Measurements from ENCODE around the gene JAZF1. TPM values are rescaled to one million over a fixed set of nuclear protein-coding genes. Genes with fewer than 3 reads are reported as not detected.
A peak's percentile ranks its signal among the peaks of the same experiment; 100 is the strongest.

The JAZF1 gene
- total and polyA plus RNA-seq, 11 donors: 10.3 to 46.2 (median 26.8) TPM

DNA sequence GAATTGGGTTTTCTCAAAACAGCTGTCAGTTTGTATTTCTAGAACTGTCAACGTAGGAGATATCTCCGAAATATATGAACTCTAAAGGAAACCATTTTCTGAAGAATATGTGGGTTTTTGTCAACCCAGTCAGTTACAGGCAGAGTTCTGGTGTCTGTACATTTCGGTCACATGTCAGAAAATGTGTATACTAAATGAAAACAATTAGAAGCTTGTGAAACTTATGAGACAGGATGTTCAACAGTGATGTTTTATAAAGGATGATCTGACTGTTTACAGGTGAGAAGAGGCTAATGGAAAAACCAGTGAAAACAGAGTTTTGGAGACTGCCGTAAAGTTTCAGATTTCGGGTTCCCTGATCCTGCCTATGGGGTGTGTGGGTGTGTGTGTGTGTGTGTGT is 6.2 kb downstream of the JAZF1 start:
- H3K4me3 ChIP-seq: no peak overlapping the region
- intact Hi-C loops (cut with DNase I): loop anchor here in 1 of 10 donors (10.0 kb wide), 1 partner anchor 70 kb away; no protein-coding TSS in a partner anchor
- no peaks in the 10 kb centered on the region for H3K36me3 ChIP-seq
- ATAC-seq: no peak
- 85 to 91% (median 89%) methylated on average over 5 of the region's 5 CpGs for WGBS, 4 donors
- H3K4me1 ChIP-seq: peaks cover 0 to 75% (median 34%) of the 10 kb centered on the region in 12 donors
- no peaks in the 10 kb centered on the region for H3K27me3 ChIP-seq
- DNase-seq: no peak
- peak overlapping the region in 9 of 12 donors; percentile 32 to 94 (median 67) for H3K27ac ChIP-seq
- TF ChIP-seq CTCF (IDR thresholded peaks at IDR 0.05) (no peak), POLR2A (IDR thresholded peaks at IDR 0.05) (no peak)
- H3K9me3 ChIP-seq: no peaks in the 10 kb centered on the region

- TF ChIP-seq CTCF (IDR thresholded peaks at IDR 0.05): no peak
- TF ChIP-seq POLR2A (IDR thresholded peaks at IDR 0.05): no peak
- H3K27me3 ChIP-seq: no peaks in the 10 kb centered on the region
- DNase-seq: peak in 3 of 5 donors; percentile 27 to 64 (median 58)
- 22 to 51% (median 39%) methylated on average over 1 of the region's 1 CpG for WGBS, 4 donors
- H3K4me1 ChIP-seq: peaks cover 0 to 75% (median 32%) of the 10 kb centered on the region in 12 donors
- peak; percentile 79 to 89 (median 82) for ATAC-seq
- H3K36me3 ChIP-seq: no peaks in the 10 kb centered on the region
- H3K27ac ChIP-seq: peak overlapping the region in 9 of 12 donors; percentile 32 to 94 (median 67)
- H3K4me3 ChIP-seq: no peak overlapping the region
- H3K9me3 ChIP-seq: no peaks in the 10 kb centered on the region
- intact Hi-C loops (cut with DNase I): loop anchor here in 1 of 10 donors (10.0 kb wide), 1 partner anchor 69 kb away; no protein-coding TSS in a partner anchor
Observed at GRCh38 chr7:28173531-28173930, 7.1 kb downstream of the JAZF1 start.

- Histone ChIP-seq H3K27ac (peak overlapping the region in 7 of 12 donors; percentile 13 to 78 (median 67)), H3K36me3 (no peaks in the 10 kb centered on the region), H3K27me3 (no peaks in the 10 kb centered on the region), H3K4me1 (peaks cover 0 to 72% (median 29%) of the 10 kb centered on the region in 12 donors), H3K9me3 (no peaks in the 10 kb centered on the region), H3K4me3 (no peak overlapping the region)
- no peak for DNase-seq
- no peak for ATAC-seq
- 85 to 89% (median 87%) methylated on average over 3 of the region's 3 CpGs for WGBS, 4 donors
- no peak for TF ChIP-seq CTCF (IDR thresholded peaks at IDR 0.05)
- TF ChIP-seq POLR2A (IDR thresholded peaks at IDR 0.05): no peak
- intact Hi-C loops (cut with DNase I): loop anchor here in 1 of 10 donors (10.0 kb wide), 1 partner anchor 68 kb away; no protein-coding TSS in a partner anchor
Observed at GRCh38 chr7:28172958-28173357, 7.6 kb downstream of the JAZF1 start.

DNA sequence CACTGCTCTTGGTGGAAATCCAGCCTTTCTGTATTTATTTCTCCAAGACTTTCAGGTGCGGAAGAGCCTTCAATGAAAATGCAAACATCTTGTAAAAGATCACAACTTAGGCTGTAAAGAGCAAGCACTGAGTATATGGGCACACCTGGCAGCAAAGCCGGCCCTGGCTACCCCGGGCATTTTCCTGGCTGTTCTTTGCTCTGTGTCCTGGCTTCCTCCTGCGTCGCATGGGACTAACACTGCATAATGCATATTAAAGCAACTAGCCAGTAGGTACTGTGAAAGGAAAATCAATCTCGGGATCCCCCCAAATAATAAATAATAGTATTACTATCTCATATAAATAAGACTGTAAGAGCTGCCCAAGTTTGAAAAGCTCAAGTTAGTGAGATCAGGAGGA is 9.9 kb downstream of the JAZF1 start:
- ATAC-seq (peak in 2 of 4 donors; percentile 43 to 59), DNase-seq (no peak)
- Histone ChIP-seq H3K27ac (peak overlapping the region in 2 of 12 donors; percentile 4 to 25), H3K36me3 (no peaks in the 10 kb centered on the region), H3K9me3 (no peaks in the 10 kb centered on the region), H3K4me1 (peaks cover 0 to 63% (median 21%) of the 10 kb centered on the region in 12 donors), H3K27me3 (no peaks in the 10 kb centered on the region), H3K4me3 (no peak overlapping the region)
- TF ChIP-seq CTCF (IDR thresholded peaks at IDR 0.05) (no peak), POLR2A (IDR thresholded peaks at IDR 0.05) (no peak)
- intact Hi-C loops (cut with DNase I): loop anchor here in 1 of 10 donors (10.0 kb wide), 1 partner anchor 66 kb away; no protein-coding TSS in a partner anchor
- 65 to 83% (median 75%) methylated on average over 6 of the region's 6 CpGs for WGBS, 4 donors
